H1 (cell line): ENCODE measurements around the gene PRKCH. TPM values are rescaled to one million over a fixed set of nuclear protein-coding genes. Genes with fewer than 3 reads are reported as not detected.
A peak's percentile ranks its signal among the peaks of the same experiment; 100 is the strongest.

Experiments used
- CTCF ChIA-PET: fragments of 300-600 bp; sonication (Branson Sonifier 250); formaldehyde crosslinking; loops from one replicate; lab custom pipeline; 2021; ENCODE audit not compliant: partially characterized antibody; lab: Charles Lee
- POLR2A ChIA-PET: fragments of 300-600 bp; sonication (Branson Sonifier 250); formaldehyde crosslinking; loops from one replicate; lab custom pipeline; 2021; ENCODE audit warnings: inconsistent platforms; ENCODE audit not compliant: partially characterized antibody; lab: Charles Lee
- DNase-seq, 2 experiments: peaks; one replicate each; pipeline versions ENCODE4 v3.0.0 to v3.0.0-alpha.2; 2010 to 2022; ENCODE audit warnings: low spot score in 2 of 2, low read depth in 1 of 2, mixed read lengths in 1 of 2
- FAIRE-seq: peaks from 2 replicates; lab custom pipeline; 2011; peaks lifted over from hg19 to GRCh38; lab: Jason Lieb, UNC
- H2AFZ ChIP-seq: 2 replicates; pipeline ENCODE4 v1.8.1; 2012; ENCODE audit warnings: low read length, inconsistent platforms
- H2AK5ac ChIP-seq: 2 replicates; pipeline ENCODE4 v1.6.1; 2013; ENCODE audit warnings: low read depth, low read length
- H2BK120ac ChIP-seq: replicated peaks from 2 replicates; pipeline ENCODE3; 2013; ENCODE audit warnings: low read depth, low read length, inconsistent platforms
- H2BK12ac ChIP-seq: 2 replicates; pipeline ENCODE4 v1.6.1; 2013; ENCODE audit warnings: low read depth, low read length
- H2BK15ac ChIP-seq: 2 replicates; pipeline ENCODE4 v1.6.1; 2013; ENCODE audit warnings: low read length
- H2BK20ac ChIP-seq: 2 replicates; pipeline ENCODE4 v1.6.1; 2013; ENCODE audit warnings: low read length
- H2BK5ac ChIP-seq: 2 replicates; pipeline ENCODE4 v1.6.1; 2013; ENCODE audit warnings: low read depth, low read length
- H3K14ac ChIP-seq: 2 replicates; pipeline ENCODE4 v1.6.1; 2013; ENCODE audit warnings: inconsistent platforms; ENCODE audit not compliant: insufficient read length
- H3K18ac ChIP-seq: 2 replicates; pipeline ENCODE4 v1.6.1; 2013; ENCODE audit warnings: low read length; ENCODE audit errors: extremely low read depth
- H3K23ac ChIP-seq: 2 replicates; pipeline ENCODE4 v1.6.1; 2013; ENCODE audit warnings: inconsistent platforms; ENCODE audit not compliant: insufficient read length
- H3K23me2 ChIP-seq: 2 replicates; pipeline ENCODE4 v1.6.1; 2013; ENCODE audit warnings: low read depth, low read length
- H3K27ac ChIP-seq: 2 replicates; pipeline ENCODE4 v1.6.1; 2011; ENCODE audit warnings: low read depth, low read length, inconsistent platforms
- H3K27me3 ChIP-seq, 4 experiments: replicated peaks in 1 of 4; 1 replicate in 1 of 4; 2 replicates in 3 of 4; pipeline versions ENCODE4 v1.6.1 to v1.8.1; 2011 to 2013; ENCODE audit warnings: low read length in 3 of 4, mild to moderate bottlenecking in 3 of 4, inconsistent platforms in 2 of 4, mixed read lengths in 2 of 4, moderate library complexity in 1 of 4; ENCODE audit not compliant: control insufficient read depth in 3 of 4, insufficient read depth in 3 of 4; ENCODE audit errors: extremely low read depth in 1 of 4
- H3K36me3 ChIP-seq, 4 experiments: 2 replicates each; pipeline versions ENCODE4 v1.6.1 to v1.8.1; 2011 to 2013; ENCODE audit warnings: mild to moderate bottlenecking in 4 of 4, low read length in 3 of 4, moderate library complexity in 2 of 4, control low read depth in 1 of 4, inconsistent platforms in 1 of 4; ENCODE audit not compliant: insufficient read depth in 4 of 4, control insufficient read depth in 2 of 4
- H3K4ac ChIP-seq: replicated peaks from 2 replicates; pipeline ENCODE3; 2013; ENCODE audit warnings: low read length, low read depth, mixed read lengths, inconsistent platforms; ENCODE audit not compliant: insufficient read length
- H3K4me1 ChIP-seq, 4 experiments: replicated peaks in 1 of 4; 1 replicate in 1 of 4; 2 replicates in 3 of 4; pipeline versions ENCODE4 v1.6.1 to v1.8.1; 2011 to 2013; ENCODE audit warnings: low read length in 3 of 4, inconsistent platforms in 2 of 4, mixed read lengths in 1 of 4; ENCODE audit not compliant: insufficient read depth in 4 of 4, control insufficient read depth in 3 of 4
- H3K4me2 ChIP-seq, 2 experiments: 2 replicates each; pipeline versions ENCODE4 v1.6.1 to v1.8.1; 2011 to 2013; ENCODE audit warnings: low read depth in 2 of 2, low read length in 2 of 2, control low read depth in 1 of 2, inconsistent platforms in 1 of 2, mild to moderate bottlenecking in 1 of 2; ENCODE audit not compliant: insufficient read depth in 1 of 2
- H3K4me3 ChIP-seq, 4 experiments: fragments of 200-600, 300-600 bp in 1 of 4; sonication (generic), shearing (Covaris generic), sonication (Bioruptor Twin) in 1 of 4; 2 replicates each; pipeline versions ENCODE4 v1.5.1 to v1.8.1; 2011 to 2016; ENCODE audit warnings: low read length in 4 of 4, low read depth in 3 of 4, control low read depth in 2 of 4, inconsistent platforms in 2 of 4, mild to moderate bottlenecking in 2 of 4, mixed read lengths in 1 of 4, moderate library complexity in 1 of 4; ENCODE audit not compliant: insufficient read depth in 2 of 4; ENCODE audit errors: extremely low read depth in 1 of 4
- H3K56ac ChIP-seq: replicated peaks from 2 replicates; pipeline ENCODE3; 2013; ENCODE audit warnings: low read depth, mild to moderate bottlenecking, mixed read lengths, low read length, inconsistent platforms; ENCODE audit not compliant: insufficient read length
- H3K79me1 ChIP-seq: 2 replicates; pipeline ENCODE4 v1.6.1; 2013; ENCODE audit warnings: low read depth, low read length, control low read depth
- H3K79me2 ChIP-seq, 2 experiments: 2 replicates each; pipeline versions ENCODE4 v1.6.1 to v1.8.1; 2012 to 2013; ENCODE audit warnings: low read length in 2 of 2, mild to moderate bottlenecking in 2 of 2, inconsistent platforms in 1 of 2; ENCODE audit not compliant: insufficient read depth in 2 of 2, control insufficient read depth in 1 of 2
- H3K9ac ChIP-seq, 4 experiments: replicated peaks in 1 of 4; 1 replicate in 1 of 4; 2 replicates in 3 of 4; pipeline versions ENCODE4 v1.6.1 to v1.8.1; 2011 to 2013; ENCODE audit warnings: low read depth in 3 of 4, low read length in 3 of 4, control low read depth in 2 of 4, mild to moderate bottlenecking in 2 of 4, moderate library complexity in 2 of 4, inconsistent platforms in 1 of 4; ENCODE audit errors: extremely low read depth in 1 of 4
- H3K9me3 ChIP-seq, 2 experiments: 2 replicates each; pipeline versions ENCODE4 v1.6.1 to v1.8.1; 2012 to 2013; ENCODE audit warnings: mild to moderate bottlenecking in 2 of 2, moderate library complexity in 2 of 2, control low read depth in 1 of 2, inconsistent platforms in 1 of 2, low read depth in 1 of 2, low read length in 1 of 2, mixed read lengths in 1 of 2; ENCODE audit not compliant: insufficient read depth in 2 of 2
- H4K20me1 ChIP-seq, 2 experiments: replicated peaks in 1 of 2; 2 replicates each; pipeline versions ENCODE3 to v1.8.1; 2011 to 2013; ENCODE audit warnings: inconsistent platforms in 2 of 2, low read length in 2 of 2, mild to moderate bottlenecking in 1 of 2; ENCODE audit not compliant: insufficient read depth in 2 of 2, control insufficient read depth in 1 of 2
- H4K5ac ChIP-seq: 2 replicates; pipeline ENCODE4 v1.6.1; 2013; ENCODE audit warnings: low read length, low read depth, mixed read lengths, inconsistent platforms; ENCODE audit not compliant: insufficient read length
- H4K8ac ChIP-seq: 2 replicates; pipeline ENCODE4 v1.8.0; 2013; ENCODE audit warnings: mild to moderate bottlenecking, moderate library complexity, low read length, inconsistent platforms; ENCODE audit not compliant: insufficient read depth; ENCODE audit errors: extremely low read depth
- H4K91ac ChIP-seq: replicated peaks from 2 replicates; pipeline ENCODE3; 2013; ENCODE audit warnings: low read length, mixed read lengths, inconsistent platforms; ENCODE audit not compliant: insufficient read length
- CREB1 ChIP-seq: IDR thresholded peaks from 2 replicates; pipeline ENCODE4 v1.6.1; 2012; ENCODE audit warnings: inconsistent platforms
- KDM4A ChIP-seq: IDR thresholded peaks from one replicate; pipeline ENCODE4 v1.7.1; 2012; ENCODE audit warnings: low read depth, mild to moderate bottlenecking, moderate library complexity, low read length, inconsistent platforms; ENCODE audit not compliant: severe bottlenecking
- SAP30 ChIP-seq: fragments of 300-600 bp; sonication (generic); IDR thresholded peaks from 2 replicates; pipeline ENCODE4 v1.7.1; 2012; ENCODE audit warnings: low read length, moderate library complexity, mild to moderate bottlenecking, inconsistent platforms; ENCODE audit not compliant: insufficient read depth, insufficient replicate concordance
- TCF12 ChIP-seq: IDR thresholded peaks from 2 replicates; pipeline ENCODE4 v1.6.1; 2011; ENCODE audit warnings: low read depth, mild to moderate bottlenecking, low read length
- WGBS, 2 experiments: shearing (Covaris generic) in 1 of 2; methylation state at CpG; one replicate each; pipeline versions ENCODE4 v1.1.6 to v1.1.7; 2013 to 2015; ENCODE audit warnings: low lambda C conversion rate in 2 of 2, mixed read lengths in 2 of 2, inconsistent platforms in 1 of 2, low coverage in 1 of 2, missing lambda C conversion rate in 1 of 2; ENCODE audit not compliant: insufficient replicate concordance in 2 of 2, insufficient coverage in 1 of 2, insufficient read length in 1 of 2; ENCODE audit errors: extremely low coverage in 1 of 2, missing lambda C conversion rate in 1 of 2; 5-methylcytosine and 5-hydroxymethylcytosine counted together
- polyA plus RNA-seq, 7 experiments: library from polyadenylated mRNA; depleted of rRNA in 3 of 7; stranded (reverse) in 5 of 7; unstranded in 2 of 7; fragments of >200 nt in 5 of 7; fragments of 200-250 nt in 2 of 7; gene quantifications; 1 replicate in 5 of 7; 2 replicates in 1 of 7; 4 replicates in 1 of 7; pipeline versions ENCODE4 v1.2.1 to v1.2.3, GENCODE V29; 2011 to 2013; ENCODE audit warnings: missing spikeins in 2 of 7, mixed read lengths in 2 of 7
- total RNA-seq: library from RNA; stranded (reverse); fragmentation: NEBNext Ultra II Directional; extraction: Animal tissue kit (Norgen Biotek cat#: 25700); gene quantifications from 2 replicates; pipeline ENCODE4 v1.2.1, GENCODE V29; 2021

Gene PRKCH
- total and polyA plus RNA-seq, 2 of the 8 experiments (the other 6 are each of a cell fraction or from before 2014, with no cell fraction given): 6.4 to 7.0 TPM

GRCh38 chr14:61482348-61483206 lies 161.2 kb downstream of the PRKCH start:
- ChIA-PET CTCF (interaction anchor here (0.8 to 1.5 kb wide), 6 partner anchors 11 to 355 kb away, joined by 3 to 4 read pairs (median 3); no protein-coding TSS in a partner anchor), POLR2A (interaction anchor here (1.5 kb wide), 1 partner anchor 21 kb away, joined by 3 read pairs; no protein-coding TSS in a partner anchor)
- no peak overlapping the region for H4K8ac ChIP-seq
- no peak overlapping the region for H2BK120ac ChIP-seq
- TF ChIP-seq SAP30 (no peak), KDM4A (no peak), TCF12 (no peak), CREB1 (no peak)
- no peak overlapping the region for H3K4ac ChIP-seq
- no peaks in the 10 kb centered on the region for H3K79me1 ChIP-seq
- H3K23me2 ChIP-seq: no peaks in the 10 kb centered on the region
- H3K9ac ChIP-seq: no peak overlapping the region
- no peak overlapping the region for H4K5ac ChIP-seq
- no peak overlapping the region for H2AK5ac ChIP-seq
- DNase-seq (no peak), FAIRE-seq (no peak)
- no peak overlapping the region for H3K23ac ChIP-seq
- no peak overlapping the region for H3K14ac ChIP-seq
- no peak overlapping the region for H3K4me2 ChIP-seq
- no peak overlapping the region for H3K56ac ChIP-seq
- H4K20me1 ChIP-seq: no peaks in the 10 kb centered on the region
- H4K91ac ChIP-seq: no peak overlapping the region
- no peaks in the 10 kb centered on the region; a peak in 1 of 7 replicates for H3K27me3 ChIP-seq
- no peaks in the 10 kb centered on the region for H3K9me3 ChIP-seq
- no peak overlapping the region for H2BK5ac ChIP-seq
- no peak overlapping the region for H3K4me3 ChIP-seq
- H2BK20ac ChIP-seq: no peak overlapping the region
- H3K18ac ChIP-seq: no peak overlapping the region
- no peak overlapping the region for H3K27ac ChIP-seq
- H2BK12ac ChIP-seq: no peak overlapping the region
- WGBS, 2 experiments: 87% methylated on average over 8 of the region's 8 CpGs; no CpG with 5 or more reads in 1 of the 2 experiments
- H2BK15ac ChIP-seq: peak overlapping the region; percentile 73; the same call in 1 of the 2 replicates
- no peak overlapping the region for H2AFZ ChIP-seq
- peaks cover 0 to 4% (median 3%) of the 10 kb centered on the region in 4 experiments; a peak in 4 of 7 replicates for H3K4me1 ChIP-seq
- H3K79me2 ChIP-seq: no peaks in the 10 kb centered on the region
- H3K36me3 ChIP-seq: no peaks in the 10 kb centered on the region
